WTC11 (cell line): Measurements from ENCODE around the gene PRKX. TPM values are rescaled to one million over a fixed set of nuclear protein-coding genes. Genes with fewer than 3 reads are reported as not detected.
A peak's percentile ranks its signal among the peaks of the same experiment; 100 is the strongest.
"Not testable (repeated sequence)": the region's sequence is repeated elsewhere in the genome, so short reads cannot be mapped to it uniquely, and the experiment has no call there.

ENCODE experiments used
- ATAC-seq: fragments of 200-7000 bp; cut with Tn5 transposase; 2 replicates; pipeline ENCODE4 v1.10.0; 2021; ENCODE audit warnings: mild to moderate bottlenecking, moderate library complexity
- CTCF ChIA-PET: fragments of 300-600 bp; sonication (Branson Sonifier 250); formaldehyde crosslinking; loops from one replicate; lab custom pipeline; 2021; ENCODE audit warnings: antibody characterized with exemption; lab: Charles Lee
- POLR2A ChIA-PET: fragments of 350-600 bp; sonication (Branson Sonifier 250); formaldehyde crosslinking; loops from one replicate; lab custom pipeline; 2021; ENCODE audit warnings: antibody characterized with exemption; lab: Charles Lee
- DNase-seq: peaks from one replicate; pipeline ENCODE4 v3.0.0; 2021; ENCODE audit warnings: low spot score
- H3K27ac Mint-ChIP-seq: 2 replicates; pipeline ENCODE4 v1.8.0; 2021; ENCODE audit warnings: mixed read lengths
- H3K27me3 Mint-ChIP-seq: 2 replicates; pipeline ENCODE4 v1.8.0; 2021; ENCODE audit warnings: low read depth, mild to moderate bottlenecking, moderate library complexity, mixed read lengths
- H3K36me3 Mint-ChIP-seq: 2 replicates; pipeline ENCODE4 v1.8.0; 2021; ENCODE audit warnings: mixed read lengths
- H3K4me1 Mint-ChIP-seq: 2 replicates; pipeline ENCODE4 v1.8.0; 2022; ENCODE audit warnings: mixed read lengths
- H3K4me3 Mint-ChIP-seq: 2 replicates; pipeline ENCODE4 v1.8.0; 2021; ENCODE audit warnings: mild to moderate bottlenecking, moderate library complexity, mixed read lengths
- H3K9me3 Mint-ChIP-seq: 2 replicates; pipeline ENCODE4 v1.8.0; 2021; ENCODE audit warnings: mixed read lengths
- CBFB ChIP-seq: sonication (generic); formaldehyde crosslinking; IDR thresholded peaks from 2 replicates; pipeline ENCODE4 v1.8.1; 2022; ENCODE audit warnings: mild to moderate bottlenecking, low read depth, missing genetic modification reagents
- E2F5 ChIP-seq: sonication (generic); formaldehyde crosslinking; IDR thresholded peaks from 2 replicates; pipeline ENCODE4 v1.8.1; 2022; ENCODE audit warnings: mild to moderate bottlenecking, moderate library complexity, missing genetic modification reagents
- ESRRA ChIP-seq: sonication (generic); formaldehyde crosslinking; IDR thresholded peaks from 2 replicates; pipeline ENCODE4 v1.8.1; 2022; ENCODE audit warnings: mild to moderate bottlenecking, missing genetic modification reagents, borderline replicate concordance
- FOXP4 ChIP-seq: sonication (generic); formaldehyde crosslinking; IDR thresholded peaks from 2 replicates; pipeline ENCODE4 v1.8.0; 2022; ENCODE audit warnings: mild to moderate bottlenecking, missing genetic modification reagents
- GRHL2 ChIP-seq: fragments of 250-450 bp; sonication (Bioruptor Pico); IDR thresholded peaks from 2 replicates; pipeline ENCODE4 v1.8.0; 2022; ENCODE audit warnings: mild to moderate bottlenecking, moderate library complexity; ENCODE audit not compliant: insufficient replicate concordance, severe bottlenecking
- MAX ChIP-seq: sonication (generic); formaldehyde crosslinking; IDR thresholded peaks from 2 replicates; pipeline ENCODE4 v1.8.0; 2022; ENCODE audit warnings: mild to moderate bottlenecking, missing genetic modification reagents
- MXD4 ChIP-seq: fragments of 250-450 bp; sonication (Bioruptor Pico); IDR thresholded peaks from 2 replicates; pipeline ENCODE4 v1.8.0; 2021; ENCODE audit warnings: mild to moderate bottlenecking, moderate library complexity, borderline replicate concordance
- MYBL2 ChIP-seq: sonication (generic); formaldehyde crosslinking; IDR thresholded peaks from 2 replicates; pipeline ENCODE4 v1.8.1; 2023; ENCODE audit warnings: mild to moderate bottlenecking, moderate library complexity, missing genetic modification reagents
- NFYB ChIP-seq: sonication (generic); formaldehyde crosslinking; conservative IDR thresholded peaks from 2 replicates; pipeline ENCODE4 v1.8.0; 2022; ENCODE audit warnings: low read depth, missing genetic modification reagents
- NR1H2 ChIP-seq: sonication (generic); formaldehyde crosslinking; IDR thresholded peaks from 2 replicates; pipeline ENCODE4 v1.9.0; 2021; ENCODE audit warnings: mild to moderate bottlenecking, moderate library complexity, missing genetic modification reagents
- PREB ChIP-seq: sonication (generic); formaldehyde crosslinking; IDR thresholded peaks from 2 replicates; pipeline ENCODE4 v1.8.1; 2022; ENCODE audit warnings: mild to moderate bottlenecking, missing genetic modification reagents, moderate library complexity, borderline replicate concordance
- SP1 ChIP-seq: sonication (generic); formaldehyde crosslinking; conservative IDR thresholded peaks from 2 replicates; pipeline ENCODE4 v1.8.1; 2022; ENCODE audit warnings: missing genetic modification reagents
- TP53 ChIP-seq: sonication (generic); formaldehyde crosslinking; IDR thresholded peaks from 2 replicates; pipeline ENCODE4 v1.8.1; 2023; ENCODE audit warnings: mild to moderate bottlenecking, missing genetic modification reagents
- USF2 ChIP-seq: sonication (generic); formaldehyde crosslinking; IDR thresholded peaks from 2 replicates; pipeline ENCODE4 v1.8.1; 2023; ENCODE audit warnings: mild to moderate bottlenecking, missing genetic modification reagents, moderate library complexity
- ZNF425 ChIP-seq: fragments of 250-450 bp; sonication (Bioruptor Pico); conservative IDR thresholded peaks from 2 replicates; pipeline ENCODE4 v1.9.0; 2021; ENCODE audit warnings: mild to moderate bottlenecking
- total RNA-seq: library from RNA; stranded (reverse); gene quantifications from 3 replicates; pipeline ENCODE4 v1.2.3, GENCODE V29; 2021

The PRKX gene
- total RNA-seq, 1 experiment from 2014 or later = 66.6 TPM

GRCh38 chrX:3712051-3712869 is 1.2 kb downstream of the PRKX start:
- Mint-ChIP-seq H3K4me1 (peaks cover 25% of the 10 kb centered on the region), H3K9me3 (no peaks in the 10 kb centered on the region), H3K27me3 (peaks cover 7% of the 10 kb centered on the region; the same call in 1 of the 2 replicates), H3K27ac (no peak overlapping the region), H3K36me3 (no peaks in the 10 kb centered on the region), H3K4me3 (peak overlapping the region; percentile 90)
- ATAC-seq (no peak), DNase-seq (no peak)
- POLR2A ChIA-PET = no interaction called here
- CTCF ChIA-PET = no interaction called here
- TF ChIP-seq MYBL2 (CRISPR knock-in tag) (no peak), ZNF425 (CRISPR knock-in tag) (no peak), USF2 (CRISPR knock-in tag) (no peak), TP53 (no peak), MXD4 (CRISPR knock-in tag) (no peak), MAX (CRISPR knock-in tag) (peak; percentile 59), ESRRA (CRISPR knock-in tag) (no peak)

- H3K4me3 Mint-ChIP-seq = peak overlapping the region; percentile 90
- no peak for ATAC-seq
- TF ChIP-seq FOXP4 (CRISPR knock-in tag) (no peak), E2F5 (CRISPR knock-in tag) (no peak), GRHL2 (no peak), NR1H2 (no peak), SP1 (no peak), NFYB (no peak), CBFB (CRISPR knock-in tag) (no peak), PREB (CRISPR knock-in tag) (no peak)
- TF ChIP-seq, all 79 proteins: peak for 0
- peaks cover 7% of the 10 kb centered on the region; the same call in 1 of the 2 replicates for H3K27me3 Mint-ChIP-seq
- no peak overlapping the region for H3K27ac Mint-ChIP-seq
- H3K36me3 Mint-ChIP-seq = peaks cover 2% of the 10 kb centered on the region; the same call in 1 of the 2 replicates
- POLR2A ChIA-PET = interaction anchor here (0.7 kb wide), 1 partner anchor 90 kb away, joined by 3 read pairs; no protein-coding TSS in a partner anchor
- DNase-seq = no peak
- CTCF ChIA-PET = no interaction called here
- no peaks in the 10 kb centered on the region for H3K9me3 Mint-ChIP-seq
- peaks cover 25% of the 10 kb centered on the region for H3K4me1 Mint-ChIP-seq
Measured at GRCh38 chrX:3711331-3711917, 2.0 kb downstream of the PRKX start.

GRCh38 chrX:3707673-3708274 is 5.7 kb downstream of the PRKX start:
- H3K36me3 Mint-ChIP-seq, H3K27me3 Mint-ChIP-seq, POLR2A ChIA-PET, DNase-seq, H3K9me3 Mint-ChIP-seq, H3K27ac Mint-ChIP-seq, H3K4me3 Mint-ChIP-seq, CTCF ChIA-PET: not testable (repeated sequence)
- H3K4me1 Mint-ChIP-seq = peaks cover 30% of the 10 kb centered on the region
- ATAC-seq = peak; percentile 27; the same call in 1 of the 2 replicates
